Neutrophil (primary cell): ENCODE measurements around the gene SHISA9.

ENCODE experiments used
- H3K27ac ChIP-seq: fragments of 200-600 bp; sonication (generic); 2 replicates; pipeline ENCODE4 v1.5.1; 2016; ENCODE audit warnings: mild to moderate bottlenecking, moderate library complexity
- H3K27me3 ChIP-seq: fragments of 200-600 bp; sonication (generic); 2 replicates; pipeline ENCODE4 v1.6.0; 2016; ENCODE audit warnings: mild to moderate bottlenecking
- H3K36me3 ChIP-seq: fragments of 200-600 bp; sonication (generic); 2 replicates; pipeline ENCODE4 v1.5.1; 2017
- H3K4me1 ChIP-seq, 2 experiments: fragments of 200-600 bp in 1 of 2; sonication (generic) in 1 of 2; 1 replicate in 1 of 2; 2 replicates in 1 of 2; pipeline versions ENCODE4 v1.5.1 to v1.6.1; 2013 to 2016; ENCODE audit warnings: low read depth in 1 of 2, low read length in 1 of 2, mild to moderate bottlenecking in 1 of 2, moderate library complexity in 1 of 2; ENCODE audit not compliant: control insufficient read depth in 1 of 2, insufficient read depth in 1 of 2
- H3K4me3 ChIP-seq, 2 experiments: fragments of 200-600 bp in 1 of 2; sonication (generic) in 1 of 2; 1 replicate in 1 of 2; 2 replicates in 1 of 2; pipeline ENCODE4 v1.5.1; 2013 to 2016; ENCODE audit warnings: low read depth in 1 of 2, low read length in 1 of 2, mild to moderate bottlenecking in 1 of 2, moderate library complexity in 1 of 2
- H3K9me3 ChIP-seq: fragments of 200-600 bp; sonication (generic); 2 replicates; pipeline ENCODE4 v1.5.1; 2016
- TF ChIP-seq, protein P1 (sequence below): fragments of 200-600 bp; sonication (generic); IDR thresholded peaks from 2 replicates; pipeline ENCODE4 v1.5.1; 2016; ENCODE audit warnings: antibody characterized with exemption

Gene SHISA9

DNA sequence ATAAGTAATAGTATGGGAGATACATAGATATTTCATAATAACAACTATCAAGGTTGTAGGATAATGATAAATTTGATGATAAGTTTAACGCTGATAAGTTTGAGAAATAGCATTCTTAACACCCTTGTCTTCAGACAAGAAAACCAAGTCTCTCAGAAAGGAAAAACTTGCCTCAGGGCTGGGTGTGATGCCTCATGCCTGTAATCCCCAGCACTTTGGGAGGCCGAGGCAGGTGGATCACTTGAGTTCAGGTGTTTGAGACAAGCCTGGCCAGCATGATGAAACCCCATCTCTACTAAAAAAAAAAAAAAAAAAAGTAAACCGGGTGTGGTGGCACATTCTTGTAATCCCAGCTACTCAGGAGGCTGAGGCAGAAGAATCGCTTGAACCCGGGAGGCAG lies 90.7 kb downstream of the SHISA9 start:
- H3K9me3 ChIP-seq, result no peaks in the 10 kb centered on the region
- no peaks in the 10 kb centered on the region for H3K36me3 ChIP-seq
- no peak overlapping the region for H3K27ac ChIP-seq
- TF ChIP-seq, protein P1, sequence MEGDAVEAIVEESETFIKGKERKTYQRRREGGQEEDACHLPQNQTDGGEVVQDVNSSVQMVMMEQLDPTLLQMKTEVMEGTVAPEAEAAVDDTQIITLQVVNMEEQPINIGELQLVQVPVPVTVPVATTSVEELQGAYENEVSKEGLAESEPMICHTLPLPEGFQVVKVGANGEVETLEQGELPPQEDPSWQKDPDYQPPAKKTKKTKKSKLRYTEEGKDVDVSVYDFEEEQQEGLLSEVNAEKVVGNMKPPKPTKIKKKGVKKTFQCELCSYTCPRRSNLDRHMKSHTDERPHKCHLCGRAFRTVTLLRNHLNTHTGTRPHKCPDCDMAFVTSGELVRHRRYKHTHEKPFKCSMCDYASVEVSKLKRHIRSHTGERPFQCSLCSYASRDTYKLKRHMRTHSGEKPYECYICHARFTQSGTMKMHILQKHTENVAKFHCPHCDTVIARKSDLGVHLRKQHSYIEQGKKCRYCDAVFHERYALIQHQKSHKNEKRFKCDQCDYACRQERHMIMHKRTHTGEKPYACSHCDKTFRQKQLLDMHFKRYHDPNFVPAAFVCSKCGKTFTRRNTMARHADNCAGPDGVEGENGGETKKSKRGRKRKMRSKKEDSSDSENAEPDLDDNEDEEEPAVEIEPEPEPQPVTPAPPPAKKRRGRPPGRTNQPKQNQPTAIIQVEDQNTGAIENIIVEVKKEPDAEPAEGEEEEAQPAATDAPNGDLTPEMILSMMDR, result no peak
- no peaks in the 10 kb centered on the region for H3K27me3 ChIP-seq
- H3K4me1 ChIP-seq, result no peaks in the 10 kb centered on the region
- H3K4me3 ChIP-seq, result no peak overlapping the region

- TF ChIP-seq, protein P1, result no peak
- H3K27ac ChIP-seq, result no peak overlapping the region
- H3K4me1 ChIP-seq, result no peaks in the 10 kb centered on the region
- no peaks in the 10 kb centered on the region for H3K36me3 ChIP-seq
- H3K9me3 ChIP-seq, result no peaks in the 10 kb centered on the region
- H3K4me3 ChIP-seq, result no peak overlapping the region
- no peaks in the 10 kb centered on the region for H3K27me3 ChIP-seq
Measured at GRCh38 chr16:12994402-12994801, 93.0 kb downstream of the SHISA9 start.

DNA sequence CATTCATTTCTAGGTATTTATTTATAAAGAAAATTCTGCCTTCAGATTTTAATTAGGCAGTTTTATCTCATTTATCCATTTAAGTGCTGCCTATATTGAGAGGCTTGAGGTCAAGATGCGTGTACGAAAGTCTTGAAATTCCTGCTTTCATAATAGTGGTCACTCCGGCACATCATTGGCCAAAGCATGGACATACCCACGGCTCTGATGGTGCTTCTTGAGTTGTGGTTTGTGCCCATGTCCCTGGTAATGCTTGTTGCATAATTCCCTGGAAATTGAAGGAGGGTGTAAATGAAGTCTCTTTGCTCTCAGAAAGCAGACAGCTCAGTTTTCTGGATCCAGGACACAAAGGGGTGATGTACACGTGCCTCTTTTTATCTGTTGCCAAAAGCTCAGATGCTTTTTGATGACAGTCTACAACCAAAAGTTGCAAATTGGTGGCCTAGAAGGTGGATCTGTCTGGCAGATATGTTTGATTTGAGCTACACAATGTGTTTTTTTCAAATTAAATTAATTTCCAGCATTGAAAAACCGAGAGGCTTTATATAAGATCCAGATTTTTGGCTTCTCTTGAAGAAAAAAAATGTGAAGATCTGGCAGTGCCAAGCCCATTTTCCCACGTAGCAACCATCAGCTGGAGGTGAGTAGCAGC lies 94.4 kb downstream of the SHISA9 start:
- no peak overlapping the region for H3K4me3 ChIP-seq

DNA sequence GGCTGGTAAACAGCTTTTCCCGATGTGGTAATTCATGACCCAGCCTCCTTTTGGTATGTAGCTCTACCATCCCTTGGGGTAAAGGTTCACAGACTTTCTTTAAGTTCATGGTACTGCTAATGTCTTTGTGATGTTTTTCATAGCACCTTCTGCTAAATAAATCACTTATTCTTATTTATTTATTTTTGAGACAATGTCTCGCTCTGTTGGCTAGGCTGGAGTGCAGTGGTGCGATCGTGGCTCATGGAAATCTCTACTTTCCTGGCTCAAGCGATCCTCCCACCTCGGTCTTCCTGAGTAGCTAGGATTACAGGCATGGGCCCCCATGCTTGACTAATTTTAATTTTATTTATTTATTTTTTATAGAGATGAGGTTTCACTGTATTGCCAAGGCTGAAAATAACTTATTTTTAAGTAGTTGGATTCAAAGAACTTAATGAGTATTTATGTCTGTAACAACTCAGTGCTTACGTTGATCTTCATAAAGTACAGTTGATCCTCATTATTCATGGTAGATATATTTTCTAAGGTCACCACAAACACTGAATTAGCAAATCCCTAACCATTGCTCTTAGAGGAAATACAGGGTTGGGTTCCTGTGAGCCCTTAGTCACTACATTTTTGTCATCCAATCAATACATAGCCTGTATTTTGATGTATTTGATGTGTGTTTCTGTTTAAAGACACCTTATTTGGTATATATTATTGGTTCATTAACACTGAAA lies 97.1 kb downstream of the SHISA9 start:
- Histone ChIP-seq H3K9me3 (no peaks in the 10 kb centered on the region), H3K27ac (no peak overlapping the region), H3K27me3 (no peaks in the 10 kb centered on the region), H3K36me3 (no peaks in the 10 kb centered on the region), H3K4me3 (no peak overlapping the region), H3K4me1 (no peaks in the 10 kb centered on the region)
- TF ChIP-seq, protein P1, result no peak

More for the DNA sequence above, 94.4 kb downstream of the SHISA9 start:
- TF ChIP-seq, protein P1, result no peak
- no peaks in the 10 kb centered on the region for H3K27me3 ChIP-seq
- H3K4me1 ChIP-seq, result no peaks in the 10 kb centered on the region
- H3K27ac ChIP-seq, result no peak overlapping the region
- H3K9me3 ChIP-seq, result no peaks in the 10 kb centered on the region
- no peaks in the 10 kb centered on the region for H3K36me3 ChIP-seq

GRCh38 chr16:12999368-12999767 lies 98.0 kb downstream of the SHISA9 start:
- H3K36me3 ChIP-seq, result no peaks in the 10 kb centered on the region
- no peaks in the 10 kb centered on the region for H3K4me1 ChIP-seq
- TF ChIP-seq, protein P1, result no peak
- no peaks in the 10 kb centered on the region for H3K27me3 ChIP-seq
- no peaks in the 10 kb centered on the region for H3K9me3 ChIP-seq
- H3K27ac ChIP-seq, result no peak overlapping the region
- H3K4me3 ChIP-seq, result no peak overlapping the region
